ENCODE results near the gene ITGA8. TPM values are rescaled to one million over a fixed set of nuclear protein-coding genes. Genes with fewer than 3 reads are reported as not detected.

The ITGA8 gene
- total RNA-seq, 1 experiment from 2014 or later = 0.02 TPM

- Histone ChIP-seq H4K20me1 (ENCODE audit: insufficient read depth) (no peaks in the 10 kb centered on the region), H3K27ac (ENCODE audit: low read depth, low read length) (no peak overlapping the region), H3K9me2 (ENCODE audit: insufficient read depth) (no peaks in the 10 kb centered on the region), H3K36me3 (ENCODE audit: control insufficient read depth in 1 of 2, insufficient read depth in 2 of 2, low read length in 2 of 2) (no peaks in the 10 kb centered on the region), H3K9ac (ENCODE audit: low read length) (no peak overlapping the region), H3K4me3 (replicated peaks in 1 of 2; ENCODE audit: low read depth in 1 of 2, low read length in 2 of 2) (no peak overlapping the region), H3K79me2 (ENCODE audit: insufficient read depth, low read length) (no peaks in the 10 kb centered on the region), H3K4me1 (ENCODE audit: control insufficient read depth in 1 of 2, insufficient read depth in 2 of 2, low read length in 2 of 2) (peaks cover 0 to 5% of the 10 kb centered on the region in 2 experiments; a peak in 1 of 4 replicates), H3K27me3 (ENCODE audit: insufficient read depth, low read length) (no peaks in the 10 kb centered on the region), H2AFZ (ENCODE audit: low read depth, low read length, poor library complexity, severe bottlenecking) (no peak overlapping the region), H3K4me2 (ENCODE audit: low read length) (no peak overlapping the region), H3K9me3 (ENCODE audit: control insufficient read depth in 1 of 2, insufficient read depth in 1 of 2, low read depth in 1 of 2, low read length in 2 of 2) (no peaks in the 10 kb centered on the region)
- ChIA-PET CTCF (no interaction called here), POLR2A (no interaction called here), RAD21 (ENCODE audit: low non-redundant PET in 1 of 2, low total read pairs in 2 of 2, uncharacterized antibody in 2 of 2, unreplicated experiment in 2 of 2) (no interaction called here)
- TF ChIP-seq ZFX (IDR thresholded peaks at IDR 0.05) (no peak), ZNF274 (IDR thresholded peaks at IDR 0.05; ENCODE audit: low read depth, low read length) (no peak), EZH2phosphoT487 (IDR thresholded peaks at IDR 0.05; ENCODE audit: borderline replicate concordance) (no peak), SIN3A (IDR thresholded peaks at IDR 0.05; ENCODE audit: low read depth) (no peak), CBX3 (IDR thresholded peaks at IDR 0.05; ENCODE audit: low read depth) (no peak), CEBPB (IDR thresholded peaks at IDR 0.05; ENCODE audit: low read depth) (no peak)
- TF ChIP-seq, protein P1, sequence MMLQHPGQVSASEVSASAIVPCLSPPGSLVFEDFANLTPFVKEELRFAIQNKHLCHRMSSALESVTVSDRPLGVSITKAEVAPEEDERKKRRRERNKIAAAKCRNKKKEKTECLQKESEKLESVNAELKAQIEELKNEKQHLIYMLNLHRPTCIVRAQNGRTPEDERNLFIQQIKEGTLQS (IDR thresholded peaks at IDR 0.05) = no peak
- intact Hi-C loops (cut with micrococcal nuclease) = no loop called here
- BruUV-seq (replicated peaks) = no TSS peak
- ATAC-seq = no peak
- DNase-seq (ENCODE audit: low read depth, low spot score) = no peak
Measured at GRCh38 chr10:15742102-15742501, 22.4 kb upstream of the ITGA8 start.

GRCh38 chr10:15741581-15741980 lies 21.9 kb upstream of the ITGA8 start:
- TF ChIP-seq JUND (IDR thresholded peaks at IDR 0.05) (no peak), POLR2A (IDR thresholded peaks at IDR 0.05; ENCODE audit: borderline replicate concordance, extremely low read depth, insufficient read depth, insufficient read length) (no peak), RAD21 (IDR thresholded peaks at IDR 0.05; ENCODE audit: low read depth) (no peak), ZFX (IDR thresholded peaks at IDR 0.05) (no peak)
- no peak overlapping the region for H3K4me3 ChIP-seq (replicated peaks in 1 of 2; ENCODE audit: low read depth in 1 of 2, low read length in 2 of 2)
- ATAC-seq (no peak), DNase-seq (ENCODE audit: low read depth, low spot score) (no peak)
- H3K4me2 ChIP-seq (ENCODE audit: low read length) = no peak overlapping the region
- no peak overlapping the region for H3K27ac ChIP-seq (ENCODE audit: low read depth, low read length)
- BruUV-seq (replicated peaks) = no TSS peak
- no peak overlapping the region for H2AFZ ChIP-seq (ENCODE audit: low read depth, low read length, poor library complexity, severe bottlenecking)
- H3K9me2 ChIP-seq (ENCODE audit: insufficient read depth) = no peaks in the 10 kb centered on the region
- H3K9ac ChIP-seq (ENCODE audit: low read length) = no peak overlapping the region
- H3K27me3 ChIP-seq (ENCODE audit: insufficient read depth, low read length) = no peaks in the 10 kb centered on the region
- POLR2A ChIA-PET = no interaction called here
- peaks cover 0 to 5% of the 10 kb centered on the region in 2 experiments; a peak in 1 of 4 replicates for H3K4me1 ChIP-seq (ENCODE audit: control insufficient read depth in 1 of 2, insufficient read depth in 2 of 2, low read length in 2 of 2)
- H4K20me1 ChIP-seq (ENCODE audit: insufficient read depth) = no peaks in the 10 kb centered on the region
- no peaks in the 10 kb centered on the region for H3K9me3 ChIP-seq (ENCODE audit: control insufficient read depth in 1 of 2, insufficient read depth in 1 of 2, low read depth in 1 of 2, low read length in 2 of 2)
- no peaks in the 10 kb centered on the region for H3K36me3 ChIP-seq (ENCODE audit: control insufficient read depth in 1 of 2, insufficient read depth in 2 of 2, low read length in 2 of 2)
- no peaks in the 10 kb centered on the region for H3K79me2 ChIP-seq (ENCODE audit: insufficient read depth, low read length)
- intact Hi-C loops (cut with micrococcal nuclease) = no loop called here
- CTCF ChIA-PET = no interaction called here
- RAD21 ChIA-PET (ENCODE audit: low non-redundant PET in 1 of 2, low total read pairs in 2 of 2, uncharacterized antibody in 2 of 2, unreplicated experiment in 2 of 2) = no interaction called here
